G401 (cell line): ENCODE results near the gene MRPL36. TPM values are rescaled to one million over a fixed set of nuclear protein-coding genes. Genes with fewer than 3 reads are reported as not detected.

Experiments used
- DNase-seq: peaks from one replicate; pipeline ENCODE4 v3.0.0-alpha.2; 2015; ENCODE audit warnings: low spot score
- in situ Hi-C: cut with HindIII; loops from 2 replicates; pipeline ENCODE4 v1.10.0; 2016; ENCODE audit warnings: low sequenced_read_pairs, mixed read lengths
- total RNA-seq: library from RNA; depleted of rRNA; stranded (reverse); fragments of >200 nt; shearing (Covaris generic); gene quantifications from 2 replicates; pipeline ENCODE4 v1.2.3, GENCODE V29; 2014

Gene MRPL36
- total RNA-seq, 1 experiment from 2014 or later = 39.4 TPM

GRCh38 chr5:1786621-1787471 lies 12.8 kb downstream of the MRPL36 start:
- DNase-seq = no peak
- in situ Hi-C loops = no loop called here

- no peak for DNase-seq
Observed at GRCh38 chr5:1785984-1786383, 13.7 kb downstream of the MRPL36 start.

GRCh38 chr5:1785062-1785461 lies 14.6 kb downstream of the MRPL36 start:
- no peak for DNase-seq
- in situ Hi-C loops = no loop called here

More at GRCh38 chr5:1785984-1786383, 13.7 kb downstream of the MRPL36 start:
- in situ Hi-C loops = no loop called here

- in situ Hi-C loops = no loop called here
- DNase-seq = no peak
Observed at GRCh38 chr5:1784197-1785050, 15.2 kb downstream of the MRPL36 start.

- DNase-seq = no peak
- in situ Hi-C loops = no loop called here
Observed at GRCh38 chr5:1783216-1783554, 16.5 kb downstream of the MRPL36 start.

GRCh38 chr5:1782385-1783215 lies 17.0 kb downstream of the MRPL36 start:
- no peak for DNase-seq
- in situ Hi-C loops = no loop called here

GRCh38 chr5:1781726-1782384 lies 17.8 kb downstream of the MRPL36 start:
- no peak for DNase-seq
- in situ Hi-C loops = no loop called here

- in situ Hi-C loops = no loop called here
Observed at GRCh38 chr5:1781107-1781506, 18.5 kb downstream of the MRPL36 start.

GRCh38 chr5:1780614-1780930 lies 19.1 kb downstream of the MRPL36 start:
- DNase-seq = no peak
- in situ Hi-C loops = no loop called here

More at GRCh38 chr5:1781107-1781506, 18.5 kb downstream of the MRPL36 start:
- DNase-seq = no peak

- in situ Hi-C loops = no loop called here
Observed at GRCh38 chr5:1779782-1780613, 19.6 kb downstream of the MRPL36 start.

GRCh38 chr5:1779021-1779680 lies 20.5 kb downstream of the MRPL36 start:
- DNase-seq = no peak
- in situ Hi-C loops = no loop called here

More at GRCh38 chr5:1779782-1780613, 19.6 kb downstream of the MRPL36 start:
- DNase-seq = no peak

GRCh38 chr5:1778138-1779020 lies 21.3 kb downstream of the MRPL36 start:
- in situ Hi-C loops = no loop called here
- DNase-seq = no peak

GRCh38 chr5:1777281-1778137 lies 22.1 kb downstream of the MRPL36 start:
- in situ Hi-C loops = no loop called here
- DNase-seq = no peak

- no peak for DNase-seq
- in situ Hi-C loops = no loop called here
Observed at GRCh38 chr5:1776831-1777230, 22.8 kb downstream of the MRPL36 start.

GRCh38 chr5:1772634-1773033 lies 27.0 kb downstream of the MRPL36 start:
- in situ Hi-C loops = no loop called here
- no peak for DNase-seq
